ENCODE data around the gene INPP5E. TPM values are rescaled to one million over a fixed set of nuclear protein-coding genes. Genes with fewer than 3 reads are reported as not detected.

Gene INPP5E
- total and polyA plus RNA-seq, 8 donors, result 3.2 to 32.1 (median 8.6) TPM

DNA sequence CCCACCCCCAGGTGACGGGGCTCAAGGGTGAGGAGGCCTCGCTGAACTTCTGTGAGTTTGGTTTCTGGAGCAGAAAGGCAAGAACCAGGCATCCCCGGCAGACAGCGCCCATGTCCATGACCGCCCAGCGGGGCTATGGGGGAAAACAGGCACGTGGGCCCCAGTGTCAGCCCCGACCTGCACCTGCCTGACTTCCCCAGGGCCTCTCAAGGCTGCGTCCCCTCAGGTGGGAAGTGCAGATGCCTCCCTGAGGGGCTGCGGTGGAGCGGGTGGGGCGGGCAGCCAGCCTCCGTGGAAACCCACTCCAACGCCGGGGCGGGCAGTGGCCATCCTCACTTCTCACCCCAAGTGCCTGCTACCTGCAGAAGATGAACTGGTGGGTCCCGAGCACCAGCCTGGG, 59.3 kb downstream of the INPP5E start:
- H3K4me1 ChIP-seq, result no peaks in the 10 kb centered on the region
- intact Hi-C loops (cut with DNase I; ENCODE audit: low total_unique reads), result no loop called here
- H3K27ac ChIP-seq, result no peak overlapping the region
- TF ChIP-seq CTCF (IDR thresholded peaks at IDR 0.05) (no peak), EP300 (IDR thresholded peaks at IDR 0.05) (no peak), POLR2AphosphoS5 (IDR thresholded peaks at IDR 0.05) (no peak), POLR2A (IDR thresholded peaks at IDR 0.05) (no peak)
- H3K27me3 ChIP-seq, result no peaks in the 10 kb centered on the region
- 93 to 96% (median 94%) methylated on average over 13 to 17 of the region's 17 CpGs for WGBS, 5 donors
- H3K4me3 ChIP-seq, result no peak overlapping the region
- H3K36me3 ChIP-seq, result peaks cover 34 to 78% (median 77%) of the 10 kb centered on the region in 4 donors
- no peak for DNase-seq
- H3K9me3 ChIP-seq, result no peaks in the 10 kb centered on the region

- H3K4me1 ChIP-seq, result no peaks in the 10 kb centered on the region
- peaks cover 34 to 73% (median 72%) of the 10 kb centered on the region in 4 donors for H3K36me3 ChIP-seq
- TF ChIP-seq CTCF (IDR thresholded peaks at IDR 0.05), result no peak
- TF ChIP-seq POLR2AphosphoS5 (IDR thresholded peaks at IDR 0.05), result no peak
- no peak for TF ChIP-seq POLR2A (IDR thresholded peaks at IDR 0.05)
- no peak for TF ChIP-seq EP300 (IDR thresholded peaks at IDR 0.05)
- no peaks in the 10 kb centered on the region for H3K9me3 ChIP-seq
- H3K27me3 ChIP-seq, result no peaks in the 10 kb centered on the region
- no peak overlapping the region for H3K27ac ChIP-seq
- intact Hi-C loops (cut with DNase I; ENCODE audit: low total_unique reads), result no loop called here
- DNase-seq, result no peak
- 85 to 95% (median 89%) methylated on average over 5 to 11 of the region's 11 CpGs; no CpG with 5 or more reads in 1 of the 5 donors for whole genome bisulfite sequencing, 5 donors
- no peak overlapping the region for H3K4me3 ChIP-seq
These were observed 59.8 kb downstream of the INPP5E start for GRCh38 chr9:136379891-136380290.

DNA sequence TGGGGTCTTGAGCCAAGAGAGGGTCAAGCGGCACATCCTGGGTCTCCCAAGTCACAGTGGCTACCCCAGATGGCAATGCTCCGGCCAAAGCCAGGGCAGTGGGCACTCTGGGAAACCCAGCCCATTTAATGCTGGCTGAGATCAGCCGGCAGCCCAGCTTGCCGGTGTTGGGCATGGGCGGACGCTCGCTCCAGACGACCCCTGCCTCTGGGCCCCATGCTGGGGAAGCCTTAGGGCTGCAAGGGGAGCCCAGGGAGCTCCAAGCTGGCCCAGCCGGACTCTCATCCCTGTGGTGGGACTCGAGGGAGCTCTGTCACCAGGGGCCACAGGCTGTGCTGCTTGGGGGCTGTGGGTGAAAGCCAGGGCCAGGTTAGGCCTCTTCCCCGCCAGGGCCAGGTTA, 60.2 kb downstream of the INPP5E start:
- Histone ChIP-seq H3K9me3 (no peaks in the 10 kb centered on the region), H3K27me3 (no peaks in the 10 kb centered on the region), H3K4me1 (no peaks in the 10 kb centered on the region), H3K36me3 (peaks cover 34 to 69% (median 67%) of the 10 kb centered on the region in 4 donors), H3K4me3 (no peak overlapping the region), H3K27ac (no peak overlapping the region)
- intact Hi-C loops (cut with DNase I; ENCODE audit: low total_unique reads), result no loop called here
- no peak for DNase-seq
- no peak for TF ChIP-seq POLR2AphosphoS5 (IDR thresholded peaks at IDR 0.05)
- TF ChIP-seq EP300 (IDR thresholded peaks at IDR 0.05), result no peak
- 88 to 100% (median 95%) methylated on average over 2 to 11 of the region's 11 CpGs for WGBS, 5 donors

DNA sequence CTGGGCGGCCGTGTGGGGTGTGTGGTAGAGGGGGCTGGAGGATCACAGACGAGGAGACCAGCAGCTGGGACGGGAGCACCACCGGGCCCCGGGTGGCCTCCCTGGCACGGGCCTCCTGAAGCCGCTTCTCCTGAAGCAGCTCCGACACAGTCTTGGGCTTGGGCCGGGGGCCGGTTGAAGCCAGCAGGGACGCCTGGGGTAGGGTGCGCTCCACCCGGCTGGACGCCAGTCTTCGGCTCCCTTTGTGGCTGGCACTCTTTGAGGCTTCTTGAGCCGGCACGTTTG, 60.7 kb downstream of the INPP5E start:
- H3K27me3 ChIP-seq, result no peaks in the 10 kb centered on the region
- H3K27ac ChIP-seq, result no peak overlapping the region
- H3K36me3 ChIP-seq, result peaks cover 34 to 64% (median 62%) of the 10 kb centered on the region in 4 donors
- no peak overlapping the region for H3K4me3 ChIP-seq
- no peaks in the 10 kb centered on the region for H3K9me3 ChIP-seq
- DNase-seq, result no peak
- TF ChIP-seq EP300 (IDR thresholded peaks at IDR 0.05) (no peak), POLR2AphosphoS5 (IDR thresholded peaks at IDR 0.05) (no peak), POLR2A (IDR thresholded peaks at IDR 0.05) (no peak), CTCF (IDR thresholded peaks at IDR 0.05) (no peak)
- H3K4me1 ChIP-seq, result no peaks in the 10 kb centered on the region
- intact Hi-C loops (cut with DNase I; ENCODE audit: low total_unique reads), result no loop called here
- WGBS, 5 donors, result 80 to 92% (median 89%) methylated on average over 1 to 18 of the region's 18 CpGs

Other genes starting within 250 kb of the INPP5E start
- gene LHX3, start 234.7 kb downstream of the INPP5E start, total RNA-seq, result not detected
- not detected for gene LHX3, start 234.7 kb downstream of the INPP5E start, polyA plus RNA-seq
- 10 to 100 TPM in 2 of 5 donors, 1 to 10 TPM in 3; 4.7 to 33.5 (median 7.7) TPM for gene QSOX2, start 194.0 kb downstream of the INPP5E start, total RNA-seq
- gene QSOX2, start 194.0 kb downstream of the INPP5E start, polyA plus RNA-seq, result 1 to 10 TPM; 1.5 to 4.5 (median 2.6) TPM
- 1 to 10 TPM in 2 of 5 donors, under 1 TPM in 2, not detected in 1; 0.45 to 2.8 (median 1.7) TPM for gene CCDC187, start 135.8 kb downstream of the INPP5E start, total RNA-seq
- under 1 TPM; 0.12 to 0.31 (median 0.18) TPM for gene CCDC187, start 135.8 kb downstream of the INPP5E start, polyA plus RNA-seq
- gene GPSM1, start 112.3 kb downstream of the INPP5E start, total RNA-seq, result 10 to 100 TPM in 3 of 5 donors, 1 to 10 TPM in 2; 3.5 to 16.5 (median 14.6) TPM
- 10 to 100 TPM in 1 of 3 donors, 1 to 10 TPM in 2; 6.3 to 17.4 (median 9.6) TPM for gene GPSM1, start 112.3 kb downstream of the INPP5E start, polyA plus RNA-seq
- gene DNLZ, start 76.1 kb downstream of the INPP5E start, total RNA-seq, result 10 to 100 TPM in 1 of 5 donors, 1 to 10 TPM in 3, not detected in 1; 1.3 to 10.1 (median 7.4) TPM
- gene DNLZ, start 76.1 kb downstream of the INPP5E start, polyA plus RNA-seq, result 10 to 100 TPM; 13.9 to 16.8 (median 15.0) TPM
- gene CARD9, start 66.2 kb downstream of the INPP5E start, total RNA-seq, result 1 to 10 TPM in 3 of 5 donors, under 1 TPM in 1, not detected in 1; 0.92 to 8.2 (median 1.6) TPM
- 1 to 10 TPM in 2 of 3 donors, under 1 TPM in 1; 0.92 to 2.0 (median 1.1) TPM for gene CARD9, start 66.2 kb downstream of the INPP5E start, polyA plus RNA-seq
- 10 to 100 TPM in 1 of 5 donors, 1 to 10 TPM in 4; 1.8 to 58.2 (median 5.8) TPM for gene SNAPC4, start 39.7 kb downstream of the INPP5E start, total RNA-seq
- 1 to 10 TPM; 2.9 to 4.6 (median 4.1) TPM for gene SNAPC4, start 39.7 kb downstream of the INPP5E start, polyA plus RNA-seq
- gene ENTR1, start 29.2 kb downstream of the INPP5E start, total RNA-seq, result 100 to 1,000 TPM in 1 of 5 donors, 10 to 100 TPM in 4; 26.3 to 184 (median 71.2) TPM
- gene ENTR1, start 29.2 kb downstream of the INPP5E start, polyA plus RNA-seq, result 10 to 100 TPM; 20.6 to 29.5 (median 27.2) TPM
- gene PMPCA, start 29.2 kb downstream of the INPP5E start, total RNA-seq, result 100 to 1,000 TPM in 1 of 5 donors, 10 to 100 TPM in 4; 32.7 to 121 (median 59.5) TPM
- gene PMPCA, start 29.2 kb downstream of the INPP5E start, polyA plus RNA-seq, result 10 to 100 TPM; 25.8 to 47.0 (median 32.6) TPM
- 100 to 1,000 TPM in 1 of 5 donors, 10 to 100 TPM in 4; 14.6 to 105 (median 60.3) TPM for gene SEC16A, start 43.2 kb upstream of the INPP5E start, total RNA-seq
- 10 to 100 TPM; 29.9 to 44.2 (median 32.2) TPM for gene SEC16A, start 43.2 kb upstream of the INPP5E start, polyA plus RNA-seq
- gene NOTCH1, start 106.2 kb upstream of the INPP5E start, total RNA-seq, result 100 to 1,000 TPM in 1 of 5 donors, 10 to 100 TPM in 4; 18.4 to 338 (median 62.5) TPM
- 1 to 10 TPM; 1.4 to 7.9 (median 2.3) TPM for gene NOTCH1, start 106.2 kb upstream of the INPP5E start, polyA plus RNA-seq
- gene EGFL7, start 223.1 kb upstream of the INPP5E start, total RNA-seq, result 1,000 to 10,000 TPM in 1 of 5 donors, 10 to 100 TPM in 4; 20.9 to 1,085 (median 42.0) TPM
- 100 to 1,000 TPM in 1 of 3 donors, 10 to 100 TPM in 2; 44.8 to 113 (median 79.2) TPM for gene EGFL7, start 223.1 kb upstream of the INPP5E start, polyA plus RNA-seq
- 100 to 1,000 TPM in 2 of 5 donors, 10 to 100 TPM in 3; 49.6 to 135 (median 68.8) TPM for gene AGPAT2, start 247.6 kb upstream of the INPP5E start, total RNA-seq
- 10 to 100 TPM; 32.7 to 88.7 (median 75.1) TPM for gene AGPAT2, start 247.6 kb upstream of the INPP5E start, polyA plus RNA-seq